SK-N-SH (cell line): ENCODE measurements around the gene JCHAIN. TPM values are rescaled to one million over a fixed set of nuclear protein-coding genes. Genes with fewer than 3 reads are reported as not detected.

Source experiments
- CTCF ChIA-PET: fragments of 300-600, 350-600 bp; formaldehyde crosslinking; extraction: SDS; loops from one replicate; lab custom pipeline; 2021; lab: Yijun Ruan, JAX
- POLR2A ChIA-PET: fragments of 350-600 bp; sonication (Branson Sonifier 250); formaldehyde crosslinking; extraction: SDS; loops from one replicate; lab custom pipeline; 2020; ENCODE audit warnings: antibody characterized with exemption, inconsistent platforms; lab: Yijun Ruan, JAX
- DNase-seq: peaks from one replicate; pipeline ENCODE4 v3.0.0; 2012
- H2AFZ ChIP-seq: fragments of 200-600 bp; sonication (generic); 2 replicates; pipeline ENCODE4 v1.8.1; 2016; ENCODE audit warnings: antibody characterized with exemption, mild to moderate bottlenecking, low read depth
- H3F3A ChIP-seq: fragments of 200-600 bp; sonication (generic); replicated peaks from 2 replicates; pipeline ENCODE3; 2016; ENCODE audit warnings: antibody characterized with exemption, mild to moderate bottlenecking; ENCODE audit not compliant: insufficient read depth
- H3K27ac ChIP-seq, 2 experiments: fragments of 200-500 bp in 1 of 2; fragments of 200-600 bp in 1 of 2; sonication (Bioruptor generic) in 1 of 2; sonication (generic), shearing (Covaris generic) in 1 of 2; 2 replicates each; pipeline versions ENCODE4 v1.5.1 to v1.6.1; 2014 to 2016; ENCODE audit warnings: low read depth in 2 of 2, inconsistent platforms in 1 of 2, low read length in 1 of 2, mild to moderate bottlenecking in 1 of 2, mixed read lengths in 1 of 2
- H3K27me3 ChIP-seq: fragments of 200-600 bp; sonication (generic), shearing (Covaris generic); 2 replicates; pipeline ENCODE4 v1.6.1; 2016; ENCODE audit warnings: mixed run types; ENCODE audit not compliant: insufficient read depth
- H3K36me3 ChIP-seq, 2 experiments: fragments of 200-500 bp in 1 of 2; fragments of 200-600 bp in 1 of 2; sonication (Bioruptor generic) in 1 of 2; sonication (generic) in 1 of 2; replicated peaks in 1 of 2; 2 replicates each; pipeline versions ENCODE3 to v1.5.1; 2014 to 2016; ENCODE audit warnings: low read length in 1 of 2, mild to moderate bottlenecking in 1 of 2; ENCODE audit not compliant: insufficient read depth in 2 of 2, control insufficient read depth in 1 of 2
- H3K4me1 ChIP-seq, 2 experiments: fragments of 200-500 bp in 1 of 2; fragments of 200-600 bp in 1 of 2; sonication (Bioruptor generic) in 1 of 2; sonication (generic), shearing (Covaris generic) in 1 of 2; 2 replicates each; pipeline versions ENCODE4 v1.5.1 to v1.6.1; 2014 to 2016; ENCODE audit warnings: low read depth in 1 of 2, low read length in 1 of 2, mixed run types in 1 of 2; ENCODE audit not compliant: insufficient read depth in 2 of 2, control insufficient read depth in 1 of 2
- H3K4me2 ChIP-seq: fragments of 200-600 bp; sonication (generic), shearing (Covaris generic); 2 replicates; pipeline ENCODE4 v1.6.1; 2017; ENCODE audit warnings: mixed run types
- H3K4me3 ChIP-seq, 2 experiments: fragments of 200-500 bp in 1 of 2; fragments of 200-600 bp in 1 of 2; sonication (Bioruptor generic) in 1 of 2; sonication (generic), shearing (Covaris generic) in 1 of 2; 2 replicates each; pipeline versions ENCODE4 v1.5.1 to v1.8.1; 2014 to 2016; ENCODE audit warnings: low read depth in 2 of 2, inconsistent platforms in 1 of 2, low read length in 1 of 2, mild to moderate bottlenecking in 1 of 2, mixed read lengths in 1 of 2, moderate library complexity in 1 of 2
- H3K79me2 ChIP-seq: fragments of 200-600 bp; sonication (generic); 2 replicates; pipeline ENCODE4 v1.8.1; 2017; ENCODE audit warnings: mild to moderate bottlenecking; ENCODE audit not compliant: insufficient read depth
- H3K9ac ChIP-seq: fragments of 200-600 bp; sonication (generic); 2 replicates; pipeline ENCODE4 v1.6.1; 2017; ENCODE audit warnings: mixed run types
- H3K9me2 ChIP-seq: fragments of 200-600 bp; sonication (generic); 2 replicates; pipeline ENCODE4 v1.6.1; 2017; ENCODE audit warnings: mixed run types
- H3K9me3 ChIP-seq: fragments of 200-600 bp; sonication (generic); 2 replicates; pipeline ENCODE4 v1.6.1; 2017; ENCODE audit warnings: mixed run types, mild to moderate bottlenecking, moderate library complexity
- H4K20me1 ChIP-seq: fragments of 200-600 bp; sonication (generic); 2 replicates; pipeline ENCODE4 v1.6.1; 2017; ENCODE audit warnings: mild to moderate bottlenecking, mixed run types; ENCODE audit not compliant: insufficient read depth
- CHD2 ChIP-seq: fragments of 150-350 bp; IDR thresholded peaks from 2 replicates; pipeline ENCODE4 v1.6.1; 2018; ENCODE audit warnings: low read length; ENCODE audit not compliant: partially characterized antibody
- ELF1 ChIP-seq: IDR thresholded peaks from 2 replicates; pipeline ENCODE4 v1.4.0; 2012
- GATA2 ChIP-seq: sonication (generic); formaldehyde crosslinking; IDR thresholded peaks from 2 replicates; pipeline ENCODE4 v1.5.0; 2020; ENCODE audit warnings: mild to moderate bottlenecking, missing genetic modification reagents
- JUND ChIP-seq: IDR thresholded peaks from 2 replicates; pipeline ENCODE4 v1.4.0; 2012
- MEF2A ChIP-seq: IDR thresholded peaks from 2 replicates; pipeline ENCODE4 v1.4.0; 2012; ENCODE audit warnings: low read depth, borderline replicate concordance
- NRF1 ChIP-seq: IDR thresholded peaks from 2 replicates; pipeline ENCODE4 v1.6.1; 2012; ENCODE audit warnings: low read depth, mild to moderate bottlenecking, low read length
- RFX5 ChIP-seq: IDR thresholded peaks from 2 replicates; pipeline ENCODE4 v1.6.1; 2012; ENCODE audit warnings: mild to moderate bottlenecking, improper control_type of control experiment, low read length
- RXRA ChIP-seq: IDR thresholded peaks from 2 replicates; pipeline ENCODE4 v1.4.0; 2012; ENCODE audit warnings: low read depth, mild to moderate bottlenecking, borderline replicate concordance
- SMC3 ChIP-seq: IDR thresholded peaks from 2 replicates; pipeline ENCODE4 v1.6.1; 2012; ENCODE audit warnings: low read depth, low read length, improper control_type of control experiment
- TEAD4 ChIP-seq: IDR thresholded peaks from 2 replicates; pipeline ENCODE4 v1.4.0; 2012; ENCODE audit warnings: mild to moderate bottlenecking, borderline replicate concordance; ENCODE audit not compliant: insufficient read depth
- WGBS: methylation state at CpG from one replicate; pipeline ENCODE4 v1.1.6; 2017; ENCODE audit warnings: low lambda C conversion rate; 5-methylcytosine and 5-hydroxymethylcytosine counted together
- polyA plus RNA-seq, 3 experiments: library from polyadenylated mRNA; depleted of rRNA; stranded (reverse); fragments of >200 nt; gene quantifications; 2 replicates each; pipeline ENCODE4 v1.2.3, GENCODE V29; 2012
- TF ChIP-seq, protein P1 (sequence below): IDR thresholded peaks from 2 replicates; pipeline ENCODE4 v1.4.0; 2012; ENCODE audit warnings: low read depth
- TF ChIP-seq, protein P2 (sequence below): IDR thresholded peaks from 2 replicates; pipeline ENCODE4 v1.4.0; 2012; ENCODE audit warnings: low read depth, borderline replicate concordance

JCHAIN gene
- polyA plus RNA-seq, 1 of the 3 experiments (the other 2 are of a cell fraction): 1.1 TPM

DNA sequence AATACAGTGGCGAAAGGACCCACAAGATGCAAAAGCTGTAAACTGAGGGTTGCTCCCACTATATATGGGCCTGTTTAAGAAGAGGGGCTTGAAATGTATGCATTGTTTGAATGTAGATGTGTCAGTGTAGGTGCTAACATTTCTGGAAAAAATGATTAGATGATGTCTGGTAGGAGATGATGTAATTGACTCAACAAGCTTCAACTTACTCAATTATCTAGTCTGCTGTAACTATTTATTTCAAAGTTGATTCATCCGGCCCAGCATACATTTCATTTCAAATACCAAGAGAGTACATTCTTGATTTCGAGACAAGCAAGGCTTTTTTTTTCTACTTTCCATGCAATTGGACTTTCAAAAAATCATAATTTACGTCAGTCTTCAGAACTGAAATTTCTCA, 47.0 kb downstream of the JCHAIN start:
- ChIA-PET CTCF (no interaction called here), POLR2A (no interaction called here)
- DNase-seq: no peak
- H3K4me1 ChIP-seq: no peaks in the 10 kb centered on the region
- TF ChIP-seq CHD2: no peak
- TF ChIP-seq SMC3: no peak
- no peak for TF ChIP-seq TEAD4
- TF ChIP-seq JUND: no peak
- TF ChIP-seq MEF2A: no peak
- TF ChIP-seq ELF1: no peak
- no peak for TF ChIP-seq RXRA
- no peak for TF ChIP-seq NRF1
- no peak overlapping the region for H3K27ac ChIP-seq
- no peaks in the 10 kb centered on the region for H3F3A ChIP-seq
- no peak overlapping the region for H3K4me3 ChIP-seq
- no peaks in the 10 kb centered on the region for H4K20me1 ChIP-seq
- H3K79me2 ChIP-seq: no peaks in the 10 kb centered on the region
- H2AFZ ChIP-seq: no peak overlapping the region
- no peak overlapping the region for H3K9ac ChIP-seq
- no peaks in the 10 kb centered on the region for H3K9me3 ChIP-seq
- H3K9me2 ChIP-seq: no peaks in the 10 kb centered on the region
- 55% methylated on average over 4 of the region's 4 CpGs for WGBS
- no peaks in the 10 kb centered on the region for H3K36me3 ChIP-seq
- H3K4me2 ChIP-seq: no peak overlapping the region
- peaks cover 12% of the 10 kb centered on the region; the same call in 1 of the 2 replicates for H3K27me3 ChIP-seq

DNA sequence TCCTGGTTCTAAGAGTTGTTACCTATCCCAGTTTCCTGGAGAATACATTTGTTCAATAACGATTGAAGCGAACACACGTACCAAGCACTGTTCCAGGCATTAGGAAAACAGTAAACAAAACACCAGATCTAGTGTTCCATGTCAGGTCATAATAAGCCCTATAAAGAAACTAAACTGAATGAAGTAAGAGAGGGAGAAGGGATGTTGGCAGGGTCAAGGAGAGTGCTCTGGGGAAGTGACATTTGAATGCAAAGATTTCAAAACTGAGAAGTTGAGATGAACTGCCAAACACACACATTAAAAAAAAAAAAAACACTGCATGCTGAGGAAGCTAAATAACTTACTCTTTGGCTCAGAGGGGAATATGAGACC, 52.1 kb downstream of the JCHAIN start:
- H3K4me1 ChIP-seq: no peaks in the 10 kb centered on the region; a peak in 1 of 4 replicates
- peaks cover 12% of the 10 kb centered on the region; the same call in 1 of the 2 replicates for H3K27me3 ChIP-seq
- no peaks in the 10 kb centered on the region for H3K79me2 ChIP-seq
- WGBS: 34% methylated on average over 3 of the region's 3 CpGs
- H3K4me2 ChIP-seq: no peak overlapping the region
- no peak overlapping the region for H3K4me3 ChIP-seq
- ChIA-PET CTCF (interaction anchor here (1.8 kb wide), 1 partner anchor 38 kb away, joined by 5 read pairs; no protein-coding TSS in a partner anchor), POLR2A (no interaction called here)
- no peaks in the 10 kb centered on the region for H3K36me3 ChIP-seq
- no peak for DNase-seq
- no peak overlapping the region for H3K27ac ChIP-seq
- no peaks in the 10 kb centered on the region for H4K20me1 ChIP-seq
- H3K9me3 ChIP-seq: no peaks in the 10 kb centered on the region
- H3F3A ChIP-seq: no peaks in the 10 kb centered on the region
- TF ChIP-seq RFX5 (no peak), GATA2 (no peak)
- TF ChIP-seq, protein P1, sequence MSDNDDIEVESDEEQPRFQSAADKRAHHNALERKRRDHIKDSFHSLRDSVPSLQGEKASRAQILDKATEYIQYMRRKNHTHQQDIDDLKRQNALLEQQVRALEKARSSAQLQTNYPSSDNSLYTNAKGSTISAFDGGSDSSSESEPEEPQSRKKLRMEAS: no peak
- TF ChIP-seq, protein P2, sequence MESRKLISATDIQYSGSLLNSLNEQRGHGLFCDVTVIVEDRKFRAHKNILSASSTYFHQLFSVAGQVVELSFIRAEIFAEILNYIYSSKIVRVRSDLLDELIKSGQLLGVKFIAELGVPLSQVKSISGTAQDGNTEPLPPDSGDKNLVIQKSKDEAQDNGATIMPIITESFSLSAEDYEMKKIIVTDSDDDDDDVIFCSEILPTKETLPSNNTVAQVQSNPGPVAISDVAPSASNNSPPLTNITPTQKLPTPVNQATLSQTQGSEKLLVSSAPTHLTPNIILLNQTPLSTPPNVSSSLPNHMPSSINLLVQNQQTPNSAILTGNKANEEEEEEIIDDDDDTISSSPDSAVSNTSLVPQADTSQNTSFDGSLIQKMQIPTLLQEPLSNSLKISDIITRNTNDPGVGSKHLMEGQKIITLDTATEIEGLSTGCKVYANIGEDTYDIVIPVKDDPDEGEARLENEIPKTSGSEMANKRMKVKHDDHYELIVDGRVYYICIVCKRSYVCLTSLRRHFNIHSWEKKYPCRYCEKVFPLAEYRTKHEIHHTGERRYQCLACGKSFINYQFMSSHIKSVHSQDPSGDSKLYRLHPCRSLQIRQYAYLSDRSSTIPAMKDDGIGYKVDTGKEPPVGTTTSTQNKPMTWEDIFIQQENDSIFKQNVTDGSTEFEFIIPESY: no peak
- no peak overlapping the region for H2AFZ ChIP-seq
- H3K9ac ChIP-seq: no peak overlapping the region
- H3K9me2 ChIP-seq: no peaks in the 10 kb centered on the region
